K562 (cell line): ENCODE data around the gene PDZRN4. TPM values are rescaled to one million over a fixed set of nuclear protein-coding genes. Genes with fewer than 3 reads are reported as not detected.

Experiments used
- ATAC-seq: fragments of 200-7000 bp; cut with Tn5 transposase; 3 replicates; pipeline ENCODE4 v1.9.1; 2020; ENCODE audit warnings: moderate library complexity
- BruUV-seq: library from RNA; stranded (reverse); fragments of 400-500 nt; replicated peaks from 2 replicates; lab custom pipeline; 2021; lab: Mats Ljungman, UMichigan
- CTCF ChIA-PET: fragments of 300-600 bp; formaldehyde crosslinking; extraction: SDS; loops from one replicate; lab custom pipeline; 2021; ENCODE audit warnings: low intra/inter-chr PET ratio; lab: Yijun Ruan, JAX
- POLR2A ChIA-PET: fragments of 300-600, 350-650 bp; sonication (Branson Sonifier 250); formaldehyde crosslinking; extraction: SDS; loops from one replicate; lab custom pipeline; 2021; ENCODE audit warnings: antibody characterized with exemption, inconsistent platforms; lab: Yijun Ruan, JAX
- DNase-seq, 4 experiments: peaks; one replicate each; pipeline versions ENCODE4 v3.0.0 to v3.0.0-alpha.2; 2011 to 2018; ENCODE audit warnings: low spot score in 3 of 4, mixed read lengths in 3 of 4; ENCODE audit errors: extremely low read depth in 1 of 4
- FAIRE-seq: peaks from 2 replicates; lab custom pipeline; 2011; peaks lifted over from hg19 to GRCh38; lab: Jason Lieb, UNC
- H2AFZ ChIP-seq: 2 replicates; pipeline ENCODE4 v1.6.0; 2011; ENCODE audit warnings: low read depth, low read length, control low read depth, inconsistent platforms
- H3K27ac ChIP-seq: fragments of 200-600 bp; 3 replicates; pipeline ENCODE4 v1.8.0; 2011; ENCODE audit warnings: low read depth, mild to moderate bottlenecking, control low read depth, inconsistent platforms, low read length, moderate library complexity, mixed read lengths; ENCODE audit errors: extremely low read depth
- H3K27me3 ChIP-seq, 2 experiments: fragments of 300-600 bp in 1 of 2; 2 replicates in 1 of 2; 3 replicates in 1 of 2; pipeline versions ENCODE4 v1.6.0 to v1.8.0; 2011; ENCODE audit warnings: inconsistent platforms in 2 of 2, low read length in 2 of 2, mild to moderate bottlenecking in 1 of 2, mixed read lengths in 1 of 2, moderate library complexity in 1 of 2; ENCODE audit not compliant: control insufficient read depth in 2 of 2, insufficient read depth in 2 of 2
- H3K36me3 ChIP-seq: fragments of 300-600 bp; 3 replicates; pipeline ENCODE4 v1.8.0; 2011; ENCODE audit warnings: mild to moderate bottlenecking, low read length, inconsistent platforms; ENCODE audit not compliant: control insufficient read depth, insufficient read depth
- H3K4me1 ChIP-seq, 2 experiments: fragments of 200-600 bp in 1 of 2; replicated peaks in 1 of 2; 2 replicates in 1 of 2; 3 replicates in 1 of 2; pipeline versions ENCODE4 v1.5.1 to v1.8.0; 2011; ENCODE audit warnings: inconsistent platforms in 2 of 2, low read length in 2 of 2, mild to moderate bottlenecking in 1 of 2, mixed read lengths in 1 of 2, moderate library complexity in 1 of 2; ENCODE audit not compliant: control insufficient read depth in 2 of 2, insufficient read depth in 2 of 2
- H3K4me2 ChIP-seq: 2 replicates; pipeline ENCODE4 v1.6.1; 2011; ENCODE audit warnings: low read length, control low read depth, inconsistent platforms, mixed read lengths; ENCODE audit not compliant: insufficient read depth
- H3K4me3 ChIP-seq: fragments of 200-600 bp; sonication (generic), shearing (Covaris generic); 2 replicates; pipeline ENCODE4 v1.5.1; 2016; ENCODE audit warnings: control low read depth, inconsistent platforms
- H3K79me2 ChIP-seq: fragments of 200-600 bp; 3 replicates; pipeline ENCODE4 v1.8.0; 2011; ENCODE audit warnings: low read length, inconsistent platforms; ENCODE audit not compliant: control insufficient read depth, insufficient read depth
- H3K9ac ChIP-seq, 2 experiments: 2 replicates each; pipeline versions ENCODE4 v1.6.0 to v1.6.1; 2011; ENCODE audit warnings: low read depth in 2 of 2, low read length in 2 of 2, control low read depth in 1 of 2, inconsistent platforms in 1 of 2, mild to moderate bottlenecking in 1 of 2, mixed read lengths in 1 of 2; ENCODE audit not compliant: insufficient read depth in 1 of 2
- H3K9me1 ChIP-seq: one replicate; pipeline ENCODE4 v1.6.0; 2011; ENCODE audit warnings: inconsistent platforms, mild to moderate bottlenecking, low read length, moderate library complexity; ENCODE audit not compliant: control insufficient read depth, insufficient read depth
- H3K9me3 ChIP-seq: replicated peaks from 2 replicates; pipeline ENCODE4 v1.5.1; 2011; ENCODE audit warnings: low read depth, low read length, inconsistent platforms; ENCODE audit not compliant: control insufficient read depth, insufficient read depth
- H4K20me1 ChIP-seq: replicated peaks from 2 replicates; pipeline ENCODE4 v1.6.1; 2011; ENCODE audit warnings: low read length, inconsistent platforms, mixed read lengths; ENCODE audit not compliant: control insufficient read depth, insufficient read depth
- C11orf30 ChIP-seq: fragments of 450-650 bp; IDR thresholded peaks from 2 replicates; pipeline ENCODE4 v1.6.1; 2016; ENCODE audit warnings: low read depth, mild to moderate bottlenecking
- E2F5 ChIP-seq: sonication (generic); formaldehyde crosslinking; IDR thresholded peaks from 2 replicates; pipeline ENCODE4 v1.8.0; 2022; ENCODE audit warnings: mild to moderate bottlenecking, missing genetic modification reagents
- ESRRA ChIP-seq: fragments of 450-650 bp; IDR thresholded peaks from 2 replicates; pipeline ENCODE4 v1.6.1; 2014; ENCODE audit warnings: low read depth, mild to moderate bottlenecking, moderate library complexity, borderline replicate concordance
- HMGN3 ChIP-seq: IDR thresholded peaks from 2 replicates; pipeline ENCODE4 v1.6.1; 2011; ENCODE audit warnings: borderline replicate concordance, low read depth, mild to moderate bottlenecking, mixed read lengths, low read length; ENCODE audit not compliant: insufficient read length; ENCODE audit errors: extremely low read depth
- JUNB ChIP-seq: fragments of 450-650 bp; formaldehyde crosslinking; conservative IDR thresholded peaks from 2 replicates; pipeline ENCODE4 v1.4.0; 2020; ENCODE audit warnings: mild to moderate bottlenecking
- MCM3 ChIP-seq: fragments of 450-650 bp; IDR thresholded peaks from 2 replicates; pipeline ENCODE4 v1.6.1; 2016
- MLX ChIP-seq, 2 experiments: fragments of 450-650 bp in 1 of 2; sonication (generic) in 1 of 2; formaldehyde crosslinking; conservative IDR thresholded peaks; 2 replicates each; pipeline versions ENCODE4 v1.4.0 to v1.8.1; 2020 to 2022; ENCODE audit warnings: mild to moderate bottlenecking in 1 of 2, missing genetic modification reagents in 1 of 2
- MTF1 ChIP-seq: fragments of 250-450 bp; sonication (Bioruptor Pico); IDR thresholded peaks from 2 replicates; pipeline ENCODE4 v1.9.0; 2021; ENCODE audit warnings: moderate library complexity, mild to moderate bottlenecking, inconsistent platforms, borderline replicate concordance
- MXI1 ChIP-seq: IDR thresholded peaks from 2 replicates; pipeline ENCODE4 v1.6.1; 2011; ENCODE audit warnings: low read depth, mild to moderate bottlenecking, improper control_type of control experiment, low read length
- POLR3G ChIP-seq: IDR thresholded peaks from 2 replicates; pipeline ENCODE4 v1.6.1; 2011; ENCODE audit not compliant: insufficient read length, insufficient replicate concordance; ENCODE audit errors: extremely low read depth
- SNRNP70 ChIP-seq: fragments of 200-400 bp; formaldehyde crosslinking; optimal IDR thresholded peaks from 2 replicates; pipeline ENCODE3; 2017; ENCODE audit warnings: low read depth, low read length
- STAT6 ChIP-seq: sonication (generic); formaldehyde crosslinking; IDR thresholded peaks from 2 replicates; pipeline ENCODE4 v1.8.1; 2023; ENCODE audit warnings: mild to moderate bottlenecking, missing genetic modification reagents
- TAF7 ChIP-seq: fragments of 450-650 bp; IDR thresholded peaks from 2 replicates; pipeline ENCODE4 v1.6.1; 2016; ENCODE audit warnings: missing genetic modification characterization, missing compliant biosample characterization
- YY1 ChIP-seq, 3 experiments: IDR thresholded peaks; 2 replicates each; pipeline ENCODE4 v1.6.1; 2011; ENCODE audit warnings: low read length in 2 of 3, mild to moderate bottlenecking in 2 of 3, moderate library complexity in 2 of 3, borderline replicate concordance in 1 of 3, control low read depth in 1 of 3, low read depth in 1 of 3; ENCODE audit not compliant: insufficient read depth in 3 of 3, insufficient replicate concordance in 2 of 3, control insufficient read depth in 1 of 3, insufficient read length in 1 of 3; ENCODE audit errors: extremely low read depth in 1 of 3
- ZNF174 ChIP-seq: fragments of 250-450 bp; sonication (Bioruptor Pico); IDR thresholded peaks from 2 replicates; pipeline ENCODE4 v1.4.0; 2020; ENCODE audit warnings: mild to moderate bottlenecking
- ZNF316 ChIP-seq: fragments of 450-650 bp; IDR thresholded peaks from 2 replicates; pipeline ENCODE4 v1.6.1; 2016
- WGBS: fragments of 100-300 bp; shearing (Covaris generic); methylation state at CpG from one replicate; pipeline ENCODE4 v1.1.6; 2016; ENCODE audit warnings: low coverage, mixed read lengths; ENCODE audit not compliant: insufficient coverage; ENCODE audit errors: missing lambda C conversion rate; 5-methylcytosine and 5-hydroxymethylcytosine counted together
- in situ Hi-C: fragments of 300-500 bp; cut with MboI; formaldehyde crosslinking; loops from 4 replicates; pipeline ENCODE4 v1.15.0; 2018; ENCODE audit warnings: inconsistent platforms, mixed read lengths
- intact Hi-C: fragments of 100-400 bp; cut with micrococcal nuclease; formaldehyde crosslinking; loops from 2 replicates; pipeline ENCODE4 v1.14.2; 2022
- polyA plus RNA-seq, 8 experiments: library from polyadenylated mRNA; depleted of rRNA in 4 of 8; stranded (reverse) in 5 of 8; unstranded in 3 of 8; fragments of >200 nt; fragmentation: Nextera tagmentation in 2 of 8; fragmentation: Illumina TruSeq in 1 of 8; extraction: Ambion mirVana in 2 of 8; extraction: Trizol in 1 of 8; gene quantifications; 2 replicates each; pipeline versions ENCODE4 v1.2.1 to v1.2.3, GENCODE V29; 2011 to 2014; ENCODE audit warnings: inconsistent platforms in 1 of 8, missing spikeins in 1 of 8
- total RNA-seq, 7 experiments: library from RNA; depleted of rRNA in 6 of 7; stranded (reverse); fragments of >200 nt in 6 of 7; fragmentation: Illumina TruSeq in 2 of 7; extraction: Trizol in 2 of 7; gene quantifications; 2 replicates each; pipeline versions ENCODE4 v1.2.1 to v1.2.3, GENCODE V29; 2011 to 2021; ENCODE audit warnings: low replicate concordance in 1 of 7

The PDZRN4 gene
- total and polyA plus RNA-seq, 9 of the 15 experiments (the other 6 are each of a cell fraction or from before 2014, with no cell fraction given), result not detected

- Histone ChIP-seq H3K4me2 (no peak overlapping the region), H3K36me3 (no peaks in the 10 kb centered on the region), H3K9me3 (no peaks in the 10 kb centered on the region), H3K79me2 (no peaks in the 10 kb centered on the region), H4K20me1 (no peaks in the 10 kb centered on the region), H3K27me3 (no peaks in the 10 kb centered on the region), H3K9me1 (no peaks in the 10 kb centered on the region), H3K27ac (no peak overlapping the region), H3K4me3 (no peak overlapping the region), H2AFZ (no peak overlapping the region), H3K9ac (no peak overlapping the region), H3K4me1 (no peaks in the 10 kb centered on the region)
- DNase-seq (no peak), ATAC-seq (no peak), FAIRE-seq (no peak)
- BruUV-seq, result no TSS peak
- 3% methylated on average over 4 of the region's 4 CpGs for WGBS
- CTCF ChIA-PET, result no interaction called here
- in situ Hi-C loops (no loop called here), intact Hi-C loops (no loop called here)
- POLR2A ChIA-PET, result interaction anchor here (0.7 kb wide), 1 partner anchor 180 kb away, joined by 3 read pairs; no protein-coding TSS in a partner anchor
- TF ChIP-seq C11orf30 (peak; percentile 12; the same call in 1 of the 2 replicates), HMGN3 (no peak), YY1 (IDR thresholded peaks at IDR 0.05; ENCODE audit: borderline replicate concordance in 1 of 3, control insufficient read depth in 1 of 3, extremely low read depth in 1 of 3, insufficient read depth in 3 of 3, insufficient read length in 1 of 3, insufficient replicate concordance in 2 of 3, low read depth in 1 of 3, low read length in 2 of 3) (no peak), MTF1 (CRISPR knock-in tag) (no peak), POLR3G (no peak), MCM3 (no peak), MXI1 (no peak), SNRNP70 (no peak), STAT6 (no peak), ZNF174 (CRISPR knock-in tag) (no peak), TAF7 (no peak), JUNB (CRISPR knock-in tag) (no peak), E2F5 (CRISPR knock-in tag) (no peak), MLX (CRISPR knock-in tag; conservative IDR thresholded peaks at IDR 0.05) (no peak), ESRRA (no peak), ZNF316 (peak; percentile 59)
These were observed 66.1 kb downstream of the PDZRN4 start for GRCh38 chr12:41254004-41254914.
